OCI-LY1 (cell line): ENCODE results near the gene PNMT.

Source experiments
- EZH2 ChIP-seq: fragments of 200-600 bp; sonication (generic), shearing (Covaris generic); IDR thresholded peaks from 2 replicates; pipeline ENCODE4 v1.8.0; 2017; ENCODE audit warnings: borderline replicate concordance, mixed run types, mild to moderate bottlenecking, antibody characterized with exemption, low read length, moderate library complexity, mixed read lengths
- TF ChIP-seq, protein P1 (sequence below): fragments of 200-600 bp; sonication (generic), shearing (Covaris generic); IDR thresholded peaks from 2 replicates; pipeline ENCODE4 v1.5.1; 2017; ENCODE audit warnings: mild to moderate bottlenecking, antibody characterized with exemption, low read length, moderate library complexity, mixed read lengths

DNA sequence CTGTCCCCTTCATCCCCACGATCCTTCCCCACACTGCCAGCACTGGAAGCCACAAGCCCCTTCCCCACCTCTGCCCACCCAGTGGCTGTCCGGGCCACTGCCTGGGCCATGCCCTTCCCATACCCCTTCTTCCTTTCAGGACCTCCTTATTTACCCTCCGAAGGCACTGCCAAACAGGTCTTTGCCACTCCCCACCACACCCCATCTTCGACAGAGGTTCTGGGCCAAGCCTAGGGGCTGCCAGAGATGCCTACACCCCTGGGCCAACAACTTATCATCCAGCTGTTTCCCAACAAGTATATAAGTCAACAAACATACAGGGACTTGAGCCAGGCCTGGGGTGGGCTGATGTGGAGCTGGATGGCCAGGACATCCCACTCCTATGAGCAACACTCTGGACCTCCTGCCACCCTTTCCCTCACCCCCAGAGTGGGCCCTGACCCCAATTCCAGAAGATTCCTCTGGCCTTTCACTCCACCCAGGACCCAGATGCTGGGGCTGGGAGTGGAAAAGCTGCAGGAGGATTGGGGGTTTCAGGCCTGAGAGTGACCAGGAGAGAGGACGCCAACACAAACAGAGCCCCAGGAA lies 43.0 kb upstream of the PNMT start:
- TF ChIP-seq, protein P1, sequence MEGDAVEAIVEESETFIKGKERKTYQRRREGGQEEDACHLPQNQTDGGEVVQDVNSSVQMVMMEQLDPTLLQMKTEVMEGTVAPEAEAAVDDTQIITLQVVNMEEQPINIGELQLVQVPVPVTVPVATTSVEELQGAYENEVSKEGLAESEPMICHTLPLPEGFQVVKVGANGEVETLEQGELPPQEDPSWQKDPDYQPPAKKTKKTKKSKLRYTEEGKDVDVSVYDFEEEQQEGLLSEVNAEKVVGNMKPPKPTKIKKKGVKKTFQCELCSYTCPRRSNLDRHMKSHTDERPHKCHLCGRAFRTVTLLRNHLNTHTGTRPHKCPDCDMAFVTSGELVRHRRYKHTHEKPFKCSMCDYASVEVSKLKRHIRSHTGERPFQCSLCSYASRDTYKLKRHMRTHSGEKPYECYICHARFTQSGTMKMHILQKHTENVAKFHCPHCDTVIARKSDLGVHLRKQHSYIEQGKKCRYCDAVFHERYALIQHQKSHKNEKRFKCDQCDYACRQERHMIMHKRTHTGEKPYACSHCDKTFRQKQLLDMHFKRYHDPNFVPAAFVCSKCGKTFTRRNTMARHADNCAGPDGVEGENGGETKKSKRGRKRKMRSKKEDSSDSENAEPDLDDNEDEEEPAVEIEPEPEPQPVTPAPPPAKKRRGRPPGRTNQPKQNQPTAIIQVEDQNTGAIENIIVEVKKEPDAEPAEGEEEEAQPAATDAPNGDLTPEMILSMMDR = no peak
- TF ChIP-seq EZH2 = no peak
